Peyer's patch (tissue), 4 donors: ENCODE results near the gene PDZD2. TPM values are rescaled to one million over a fixed set of nuclear protein-coding genes. Genes with fewer than 3 reads are reported as not detected.
"Not testable (repeated sequence)": the region's sequence is repeated elsewhere in the genome, so short reads cannot be mapped to it uniquely, and the experiment has no call there.

Source experiments
- DNase-seq, 3 donors: peaks; one replicate each; pipeline ENCODE4 v3.0.0-alpha.2; 2017 to 2019
- H3K27ac ChIP-seq, 4 donors: fragments of 200-600 bp; sonication (generic); one replicate each; pipeline ENCODE4 v1.5.1; 2016 to 2019
- H3K27me3 ChIP-seq, 2 donors: fragments of 200-600 bp; sonication (generic); one replicate each; pipeline ENCODE4 v1.5.1; 2019
- H3K36me3 ChIP-seq, 3 donors: fragments of 200-600 bp; sonication (generic); one replicate each; pipeline ENCODE4 v1.5.1; 2016 to 2019
- H3K4me1 ChIP-seq, 4 donors: fragments of 200-600 bp; sonication (generic); one replicate each; pipeline ENCODE4 v1.5.1; 2016 to 2019
- H3K4me3 ChIP-seq, 4 donors: fragments of 200-600 bp; sonication (generic); 1 replicate in 3 of 4; 2 replicates in 1 of 4; pipeline ENCODE4 v1.5.1; 2016 to 2019; ENCODE audit warnings: mild to moderate bottlenecking in 1 of 4
- H3K9me3 ChIP-seq, 4 donors: fragments of 200-600 bp; sonication (generic); one replicate each; pipeline ENCODE4 v1.5.1; 2016 to 2019; ENCODE audit warnings: mild to moderate bottlenecking in 1 of 4
- POLR2A ChIP-seq, 2 donors: fragments of 450-650 bp; IDR thresholded peaks; one replicate each; pipeline ENCODE4 v1.5.1; 2017; ENCODE audit warnings: antibody characterized with exemption in 2 of 2, mild to moderate bottlenecking in 2 of 2, moderate library complexity in 2 of 2
- total RNA-seq, 4 donors: library from RNA; depleted of rRNA; stranded (reverse); fragments of >200 nt; gene quantifications; one replicate each; pipeline ENCODE4 v1.1.0, GENCODE V29; 2016
- TF ChIP-seq, protein P1 (sequence below), 6 experiments: fragments of 450-650 bp in 4 of 6; fragments of 200-600 bp in 2 of 6; sonication (generic) in 1 of 6; IDR thresholded peaks; one replicate each; pipeline ENCODE4 v1.5.1; 2017 to 2019; ENCODE audit warnings: antibody characterized with exemption in 6 of 6, mild to moderate bottlenecking in 3 of 6, moderate library complexity in 1 of 6

Gene PDZD2
- total RNA-seq, 4 donors from 2014 or later, result 0.53 to 7.4 (median 3.0) TPM

DNA sequence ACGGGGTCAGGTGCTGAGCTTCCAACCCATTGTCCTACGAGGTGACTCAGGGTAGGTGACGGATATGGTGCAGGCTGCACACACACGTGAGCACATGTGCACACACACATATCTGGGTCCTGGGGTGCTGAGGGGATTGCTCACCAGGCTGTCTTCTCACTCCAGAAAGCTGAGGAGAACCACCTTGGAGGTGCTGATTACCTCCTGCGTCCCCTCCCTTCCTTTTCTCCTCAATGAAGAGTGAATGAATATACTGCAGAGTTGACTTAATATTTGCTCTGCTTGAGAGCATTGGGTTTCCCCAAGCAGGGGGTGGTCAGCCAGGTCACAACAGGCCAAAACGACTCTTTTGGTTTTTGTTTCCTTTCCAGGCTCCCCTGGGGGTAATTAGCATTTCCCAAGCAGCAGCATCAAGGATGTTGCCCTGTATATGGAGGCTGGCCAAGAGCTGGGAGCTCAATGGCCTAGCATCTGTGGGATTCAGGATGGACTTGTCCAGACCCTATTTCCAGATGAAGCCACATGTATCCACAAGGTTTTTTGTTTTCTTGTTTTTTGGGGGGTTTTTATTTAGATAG is 49.7 kb downstream of the PDZD2 start:
- H3K4me1 ChIP-seq, result no peaks in the 10 kb centered on the region
- TF ChIP-seq, protein P1, sequence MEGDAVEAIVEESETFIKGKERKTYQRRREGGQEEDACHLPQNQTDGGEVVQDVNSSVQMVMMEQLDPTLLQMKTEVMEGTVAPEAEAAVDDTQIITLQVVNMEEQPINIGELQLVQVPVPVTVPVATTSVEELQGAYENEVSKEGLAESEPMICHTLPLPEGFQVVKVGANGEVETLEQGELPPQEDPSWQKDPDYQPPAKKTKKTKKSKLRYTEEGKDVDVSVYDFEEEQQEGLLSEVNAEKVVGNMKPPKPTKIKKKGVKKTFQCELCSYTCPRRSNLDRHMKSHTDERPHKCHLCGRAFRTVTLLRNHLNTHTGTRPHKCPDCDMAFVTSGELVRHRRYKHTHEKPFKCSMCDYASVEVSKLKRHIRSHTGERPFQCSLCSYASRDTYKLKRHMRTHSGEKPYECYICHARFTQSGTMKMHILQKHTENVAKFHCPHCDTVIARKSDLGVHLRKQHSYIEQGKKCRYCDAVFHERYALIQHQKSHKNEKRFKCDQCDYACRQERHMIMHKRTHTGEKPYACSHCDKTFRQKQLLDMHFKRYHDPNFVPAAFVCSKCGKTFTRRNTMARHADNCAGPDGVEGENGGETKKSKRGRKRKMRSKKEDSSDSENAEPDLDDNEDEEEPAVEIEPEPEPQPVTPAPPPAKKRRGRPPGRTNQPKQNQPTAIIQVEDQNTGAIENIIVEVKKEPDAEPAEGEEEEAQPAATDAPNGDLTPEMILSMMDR (IDR thresholded peaks at IDR 0.05), result no peak
- no peak for TF ChIP-seq POLR2A (IDR thresholded peaks at IDR 0.05)
- no peak overlapping the region for H3K27ac ChIP-seq
- H3K36me3 ChIP-seq, result no peaks in the 10 kb centered on the region
- no peak for DNase-seq
- H3K27me3 ChIP-seq, result no peaks in the 10 kb centered on the region
- no peaks in the 10 kb centered on the region for H3K9me3 ChIP-seq
- H3K4me3 ChIP-seq, result no peak overlapping the region

DNA sequence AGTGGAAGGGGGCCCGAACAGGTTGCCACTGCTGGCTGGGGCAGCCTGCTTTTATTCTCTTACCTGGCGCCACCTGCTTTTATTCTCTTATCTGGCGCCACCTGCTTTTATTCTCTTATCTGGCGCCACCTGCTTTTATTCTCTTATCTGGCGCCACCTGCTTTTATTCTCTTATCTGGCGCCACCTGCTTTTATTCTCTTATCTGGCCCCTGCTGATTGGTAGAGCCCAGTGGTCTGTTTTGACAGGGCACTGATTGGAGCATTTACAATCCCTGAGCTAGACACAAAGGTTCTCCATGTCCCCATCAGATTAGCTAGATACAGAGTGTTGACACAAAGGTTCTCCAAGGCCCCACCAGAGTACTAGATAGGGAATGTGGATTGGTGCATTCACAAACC is 52.5 kb downstream of the PDZD2 start:
- not testable (repeated sequence) for DNase-seq, H3K36me3 ChIP-seq, H3K4me3 ChIP-seq, H3K27ac ChIP-seq, H3K27me3 ChIP-seq, H3K4me1 ChIP-seq, H3K9me3 ChIP-seq

DNA sequence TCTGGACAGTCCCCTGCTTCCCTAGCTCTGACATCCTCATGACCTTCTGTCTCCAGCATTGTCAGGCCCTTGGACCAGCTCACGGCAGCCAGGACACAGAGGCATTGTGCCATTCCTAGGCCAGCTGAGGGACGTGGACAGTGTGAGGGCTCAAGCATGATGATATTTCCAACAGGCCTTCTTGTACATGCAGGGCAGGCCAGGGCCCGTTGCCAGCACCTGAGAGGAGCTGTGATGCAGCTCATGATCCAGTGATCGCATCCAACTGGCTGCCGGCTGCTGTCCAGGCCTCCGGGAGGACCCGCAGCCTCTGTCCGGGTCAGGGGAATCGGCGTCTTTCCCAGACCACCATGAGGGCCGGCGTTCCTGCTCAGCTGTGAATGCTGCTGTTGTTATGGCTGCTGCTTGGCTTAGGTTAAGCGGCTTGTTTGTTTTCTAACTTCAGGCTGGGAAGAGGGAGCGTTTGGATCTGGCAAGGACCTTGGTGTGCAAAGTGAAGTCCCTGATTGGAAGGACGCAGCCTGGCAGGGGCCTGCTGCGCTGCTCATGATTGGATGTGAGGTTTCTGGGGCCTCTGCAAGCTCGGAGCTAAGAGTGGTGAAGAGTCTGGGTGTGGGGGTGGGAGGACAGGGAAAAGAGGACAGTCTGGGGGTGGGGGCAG is 53.8 kb downstream of the PDZD2 start:
- DNase-seq, result no peak
- H3K4me3 ChIP-seq, result no peak overlapping the region
- no peaks in the 10 kb centered on the region for H3K4me1 ChIP-seq
- no peaks in the 10 kb centered on the region for H3K9me3 ChIP-seq
- no peak for TF ChIP-seq POLR2A (IDR thresholded peaks at IDR 0.05)
- TF ChIP-seq, protein P1 (IDR thresholded peaks at IDR 0.05), result no peak
- no peaks in the 10 kb centered on the region for H3K36me3 ChIP-seq
- no peaks in the 10 kb centered on the region for H3K27me3 ChIP-seq
- H3K27ac ChIP-seq, result no peak overlapping the region

DNA sequence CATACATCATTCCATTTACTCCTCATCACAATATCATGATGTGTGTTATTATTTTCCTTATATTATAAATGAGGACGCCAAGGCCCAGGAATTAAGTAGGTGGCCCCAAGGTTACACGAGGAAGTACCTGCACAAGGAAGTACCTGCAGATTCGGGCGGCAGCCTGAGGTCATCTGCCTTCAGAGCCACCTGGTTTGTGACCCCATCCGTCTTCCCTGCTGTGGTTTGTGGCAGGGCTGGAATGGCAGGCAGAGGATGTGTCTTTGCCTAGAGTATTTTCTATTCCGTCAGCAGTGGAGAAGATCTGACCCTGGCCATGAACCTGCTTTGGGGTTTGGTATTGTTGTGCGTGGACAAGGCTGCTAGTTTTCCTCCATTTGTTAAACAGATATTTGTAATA is 59.7 kb downstream of the PDZD2 start:
- H3K4me3 ChIP-seq, result no peak overlapping the region
- no peak for DNase-seq
- no peaks in the 10 kb centered on the region for H3K4me1 ChIP-seq
- H3K36me3 ChIP-seq, result no peaks in the 10 kb centered on the region
- TF ChIP-seq, protein P1 (IDR thresholded peaks at IDR 0.05), result no peak
- TF ChIP-seq POLR2A (IDR thresholded peaks at IDR 0.05), result no peak
- no peak overlapping the region for H3K27ac ChIP-seq
- no peaks in the 10 kb centered on the region for H3K27me3 ChIP-seq
- no peaks in the 10 kb centered on the region for H3K9me3 ChIP-seq

DNA sequence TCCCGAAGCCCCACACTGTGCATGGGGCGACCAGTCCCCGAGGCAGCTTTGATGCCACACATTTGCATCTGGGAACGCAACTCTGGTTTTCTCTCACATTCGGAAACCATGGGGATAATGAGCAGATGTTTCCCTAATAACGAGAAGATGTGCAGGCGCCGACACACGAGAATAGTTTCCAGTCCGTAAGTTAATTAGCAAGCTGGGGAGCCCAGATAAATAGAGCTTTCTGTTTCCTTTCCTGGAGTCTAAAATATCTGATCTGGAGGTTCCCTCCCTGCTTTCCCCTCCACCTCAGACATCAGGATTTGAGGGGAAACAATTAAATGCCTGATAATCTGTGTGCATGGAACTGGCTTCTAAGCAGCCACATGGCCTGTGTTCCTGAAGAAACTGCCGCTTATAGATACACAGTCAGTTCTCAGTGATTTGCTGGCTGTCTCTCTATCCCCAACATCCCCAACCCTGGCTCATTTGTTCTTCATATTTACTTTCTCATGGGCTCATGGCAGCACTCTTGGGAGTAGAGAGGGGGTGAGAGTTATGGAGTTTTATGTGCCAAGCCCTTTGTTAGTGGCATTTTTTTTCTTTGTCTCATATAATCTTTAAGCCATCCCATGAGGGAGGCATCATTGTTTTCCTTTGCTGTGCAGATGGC is 62.8 kb downstream of the PDZD2 start:
- Histone ChIP-seq H3K9me3 (no peaks in the 10 kb centered on the region), H3K27me3 (no peaks in the 10 kb centered on the region), H3K27ac (no peak overlapping the region), H3K4me1 (no peaks in the 10 kb centered on the region), H3K36me3 (no peaks in the 10 kb centered on the region), H3K4me3 (no peak overlapping the region)
- no peak for DNase-seq
- TF ChIP-seq, protein P1 (IDR thresholded peaks at IDR 0.05), result no peak
- TF ChIP-seq POLR2A (IDR thresholded peaks at IDR 0.05), result no peak

DNA sequence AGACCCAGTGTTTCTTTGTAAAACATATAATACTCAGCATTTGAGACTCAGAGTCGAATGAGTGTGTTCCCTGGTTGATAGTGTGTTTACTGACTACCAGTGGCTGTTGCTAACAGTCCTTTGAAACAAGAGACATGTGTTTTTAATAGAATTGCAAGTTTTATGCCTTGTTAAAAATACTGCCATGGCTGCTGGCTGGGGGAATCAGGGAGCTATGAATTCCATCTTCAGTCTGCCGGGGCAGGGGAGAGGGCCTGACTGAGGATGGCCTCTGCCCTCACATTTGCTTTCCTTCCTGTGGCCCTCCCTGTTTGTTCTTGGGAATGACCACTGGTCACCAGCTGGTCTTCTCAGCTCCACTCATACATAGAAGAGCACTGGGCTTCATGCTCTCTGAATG is 63.8 kb downstream of the PDZD2 start:
- Histone ChIP-seq H3K4me1 (no peaks in the 10 kb centered on the region), H3K27ac (no peak overlapping the region), H3K4me3 (no peak overlapping the region), H3K27me3 (no peaks in the 10 kb centered on the region), H3K9me3 (no peaks in the 10 kb centered on the region), H3K36me3 (no peaks in the 10 kb centered on the region)
- TF ChIP-seq, protein P1 (IDR thresholded peaks at IDR 0.05), result no peak
- no peak for TF ChIP-seq POLR2A (IDR thresholded peaks at IDR 0.05)
- DNase-seq, result no peak
